WTC11 (cell line): ENCODE measurements around the gene GIMAP8. TPM values are rescaled to one million over a fixed set of nuclear protein-coding genes. Genes with fewer than 3 reads are reported as not detected.

Experiments used
- ATAC-seq: fragments of 200-7000 bp; cut with Tn5 transposase; 2 replicates; pipeline ENCODE4 v1.10.0; 2021; ENCODE audit warnings: mild to moderate bottlenecking, moderate library complexity
- CTCF ChIA-PET: fragments of 300-600 bp; sonication (Branson Sonifier 250); formaldehyde crosslinking; loops from one replicate; lab custom pipeline; 2021; ENCODE audit warnings: antibody characterized with exemption; lab: Charles Lee
- POLR2A ChIA-PET: fragments of 350-600 bp; sonication (Branson Sonifier 250); formaldehyde crosslinking; loops from one replicate; lab custom pipeline; 2021; ENCODE audit warnings: antibody characterized with exemption; lab: Charles Lee
- DNase-seq: peaks from one replicate; pipeline ENCODE4 v3.0.0; 2021; ENCODE audit warnings: low spot score
- H3K27ac Mint-ChIP-seq: 2 replicates; pipeline ENCODE4 v1.8.0; 2021; ENCODE audit warnings: mixed read lengths
- H3K27me3 Mint-ChIP-seq: 2 replicates; pipeline ENCODE4 v1.8.0; 2021; ENCODE audit warnings: low read depth, mild to moderate bottlenecking, moderate library complexity, mixed read lengths
- H3K36me3 Mint-ChIP-seq: 2 replicates; pipeline ENCODE4 v1.8.0; 2021; ENCODE audit warnings: mixed read lengths
- H3K4me1 Mint-ChIP-seq: 2 replicates; pipeline ENCODE4 v1.8.0; 2022; ENCODE audit warnings: mixed read lengths
- H3K4me3 Mint-ChIP-seq: 2 replicates; pipeline ENCODE4 v1.8.0; 2021; ENCODE audit warnings: mild to moderate bottlenecking, moderate library complexity, mixed read lengths
- H3K9me3 Mint-ChIP-seq: 2 replicates; pipeline ENCODE4 v1.8.0; 2021; ENCODE audit warnings: mixed read lengths
- EMX1 ChIP-seq: fragments of 250-450 bp; sonication (Bioruptor Pico); IDR thresholded peaks from 2 replicates; pipeline ENCODE4 v1.8.0; 2021; ENCODE audit warnings: mild to moderate bottlenecking
- ETV6 ChIP-seq: sonication (generic); formaldehyde crosslinking; IDR thresholded peaks from 2 replicates; pipeline ENCODE4 v1.8.1; 2022; ENCODE audit warnings: mild to moderate bottlenecking, missing genetic modification reagents
- FOXJ3 ChIP-seq: sonication (generic); formaldehyde crosslinking; IDR thresholded peaks from 2 replicates; pipeline ENCODE4 v1.9.0; 2021; ENCODE audit warnings: missing genetic modification reagents, mild to moderate bottlenecking, borderline replicate concordance
- JAZF1 ChIP-seq: fragments of 250-450 bp; sonication (Bioruptor Pico); IDR thresholded peaks from 2 replicates; pipeline ENCODE4 v1.9.0; 2021; ENCODE audit warnings: moderate library complexity, mild to moderate bottlenecking, inconsistent platforms
- JUN ChIP-seq: sonication (generic); formaldehyde crosslinking; IDR thresholded peaks from 2 replicates; pipeline ENCODE4 v1.8.0; 2023; ENCODE audit warnings: mild to moderate bottlenecking, missing genetic modification reagents
- NFATC4 ChIP-seq: fragments of 250-450 bp; sonication (Bioruptor Pico); IDR thresholded peaks from 2 replicates; pipeline ENCODE4 v1.9.0; 2021; ENCODE audit warnings: mild to moderate bottlenecking
- NR3C1 ChIP-seq: sonication (generic); formaldehyde crosslinking; conservative IDR thresholded peaks from 2 replicates; pipeline ENCODE4 v1.8.1; 2023; ENCODE audit warnings: low read depth, mild to moderate bottlenecking, missing genetic modification reagents
- RORB ChIP-seq: fragments of 250-450 bp; sonication (Bioruptor Pico); IDR thresholded peaks from 2 replicates; pipeline ENCODE4 v1.9.0; 2021; ENCODE audit warnings: mild to moderate bottlenecking
- ZNF121 ChIP-seq: sonication (generic); formaldehyde crosslinking; IDR thresholded peaks from 2 replicates; pipeline ENCODE4 v1.8.0; 2023; ENCODE audit warnings: missing genetic modification reagents
- ZNF263 ChIP-seq: sonication (generic); formaldehyde crosslinking; IDR thresholded peaks from 2 replicates; pipeline ENCODE4 v1.8.1; 2022; ENCODE audit warnings: low read depth, mild to moderate bottlenecking, moderate library complexity, missing genetic modification reagents
- ZNF396 ChIP-seq: fragments of 250-450 bp; sonication (Bioruptor Pico); IDR thresholded peaks from 2 replicates; pipeline ENCODE4 v1.8.0; 2021; ENCODE audit warnings: mild to moderate bottlenecking, moderate library complexity, borderline replicate concordance
- ZNF416 ChIP-seq: fragments of 250-450 bp; sonication (Bioruptor Pico); IDR thresholded peaks from 2 replicates; pipeline ENCODE4 v1.9.0; 2021; ENCODE audit warnings: mild to moderate bottlenecking, inconsistent platforms
- total RNA-seq: library from RNA; stranded (reverse); gene quantifications from 3 replicates; pipeline ENCODE4 v1.2.3, GENCODE V29; 2021
- TF ChIP-seq, protein P1 (sequence below): fragments of 250-450 bp; sonication (Bioruptor Pico); IDR thresholded peaks from 2 replicates; pipeline ENCODE4 v1.9.0; 2021; ENCODE audit warnings: mild to moderate bottlenecking, borderline replicate concordance
- TF ChIP-seq, protein P2 (sequence below): sonication (generic); formaldehyde crosslinking; IDR thresholded peaks from 2 replicates; pipeline ENCODE4 v1.8.1; 2022; ENCODE audit warnings: mild to moderate bottlenecking, missing genetic modification reagents, moderate library complexity, borderline replicate concordance
- TF ChIP-seq, protein P3 (sequence below): sonication (generic); formaldehyde crosslinking; IDR thresholded peaks from 2 replicates; pipeline ENCODE4 v1.8.0; 2022; ENCODE audit warnings: mild to moderate bottlenecking, missing genetic modification reagents
- TF ChIP-seq, protein P4 (sequence below): sonication (generic); formaldehyde crosslinking; IDR thresholded peaks from 2 replicates; pipeline ENCODE4 v1.8.1; 2023; ENCODE audit warnings: mild to moderate bottlenecking, missing genetic modification reagents, borderline replicate concordance
- TF ChIP-seq, protein P5 (sequence below): fragments of 250-450 bp; sonication (Bioruptor Pico); IDR thresholded peaks from 2 replicates; pipeline ENCODE4 v1.9.0; 2021; ENCODE audit warnings: mild to moderate bottlenecking

The GIMAP8 gene
- total RNA-seq, 1 experiment from 2014 or later, result 0.09 TPM

DNA sequence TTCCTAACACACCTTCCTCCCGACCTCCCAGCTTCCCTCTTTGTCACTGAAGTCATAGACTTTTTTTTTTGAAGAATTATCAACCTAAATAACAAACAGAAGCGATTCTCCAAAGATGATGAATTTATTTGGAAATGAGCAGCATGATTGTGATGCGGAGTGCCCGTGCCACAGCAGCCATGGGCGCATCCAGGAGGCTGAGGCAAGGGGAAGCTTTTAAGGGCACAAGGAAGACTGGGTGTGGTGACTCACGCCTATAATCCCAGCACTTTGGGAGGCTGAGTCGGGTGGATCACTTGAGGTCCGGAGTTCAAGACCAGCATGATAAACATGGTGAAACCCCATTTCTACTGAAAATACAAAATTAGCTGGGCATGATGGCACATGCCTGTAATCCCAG, 16.2 kb upstream of the GIMAP8 start (continued):
- TF ChIP-seq EMX1 (CRISPR knock-in tag), result no peak

DNA sequence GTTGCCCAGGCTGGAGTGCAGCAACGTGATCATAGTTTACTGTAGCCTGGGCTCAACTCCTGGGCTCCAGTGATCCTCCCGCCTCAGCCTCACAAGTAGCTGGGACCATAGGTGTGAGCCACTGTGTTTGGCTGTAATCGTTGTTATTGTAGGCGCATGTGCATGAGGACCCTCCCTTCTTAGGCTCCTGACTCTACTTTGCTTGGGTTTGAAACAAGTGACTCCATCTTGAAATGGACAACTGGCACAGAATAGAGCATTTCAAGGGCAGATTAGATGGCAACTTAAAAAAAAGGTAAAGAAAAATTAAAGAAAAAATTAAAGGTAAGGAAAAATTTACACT, 15.4 kb upstream of the GIMAP8 start:
- CTCF ChIA-PET, result no interaction called here
- no peak overlapping the region for H3K27ac Mint-ChIP-seq
- no peaks in the 10 kb centered on the region for H3K4me1 Mint-ChIP-seq
- no peaks in the 10 kb centered on the region; the same call in 1 of the 2 replicates for H3K36me3 Mint-ChIP-seq
- DNase-seq, result no peak
- TF ChIP-seq FOXJ3 (CRISPR knock-in tag) (no peak), JUN (CRISPR knock-in tag) (no peak), ETV6 (CRISPR knock-in tag) (no peak), JAZF1 (CRISPR knock-in tag) (no peak), EMX1 (CRISPR knock-in tag) (no peak), ZNF121 (CRISPR knock-in tag) (no peak), NR3C1 (CRISPR knock-in tag) (no peak), ZNF396 (CRISPR knock-in tag) (no peak), NFATC4 (CRISPR knock-in tag) (no peak), ZNF416 (CRISPR knock-in tag) (no peak), ZNF263 (CRISPR knock-in tag) (no peak), RORB (CRISPR knock-in tag) (no peak)
- TF ChIP-seq, protein P1, sequence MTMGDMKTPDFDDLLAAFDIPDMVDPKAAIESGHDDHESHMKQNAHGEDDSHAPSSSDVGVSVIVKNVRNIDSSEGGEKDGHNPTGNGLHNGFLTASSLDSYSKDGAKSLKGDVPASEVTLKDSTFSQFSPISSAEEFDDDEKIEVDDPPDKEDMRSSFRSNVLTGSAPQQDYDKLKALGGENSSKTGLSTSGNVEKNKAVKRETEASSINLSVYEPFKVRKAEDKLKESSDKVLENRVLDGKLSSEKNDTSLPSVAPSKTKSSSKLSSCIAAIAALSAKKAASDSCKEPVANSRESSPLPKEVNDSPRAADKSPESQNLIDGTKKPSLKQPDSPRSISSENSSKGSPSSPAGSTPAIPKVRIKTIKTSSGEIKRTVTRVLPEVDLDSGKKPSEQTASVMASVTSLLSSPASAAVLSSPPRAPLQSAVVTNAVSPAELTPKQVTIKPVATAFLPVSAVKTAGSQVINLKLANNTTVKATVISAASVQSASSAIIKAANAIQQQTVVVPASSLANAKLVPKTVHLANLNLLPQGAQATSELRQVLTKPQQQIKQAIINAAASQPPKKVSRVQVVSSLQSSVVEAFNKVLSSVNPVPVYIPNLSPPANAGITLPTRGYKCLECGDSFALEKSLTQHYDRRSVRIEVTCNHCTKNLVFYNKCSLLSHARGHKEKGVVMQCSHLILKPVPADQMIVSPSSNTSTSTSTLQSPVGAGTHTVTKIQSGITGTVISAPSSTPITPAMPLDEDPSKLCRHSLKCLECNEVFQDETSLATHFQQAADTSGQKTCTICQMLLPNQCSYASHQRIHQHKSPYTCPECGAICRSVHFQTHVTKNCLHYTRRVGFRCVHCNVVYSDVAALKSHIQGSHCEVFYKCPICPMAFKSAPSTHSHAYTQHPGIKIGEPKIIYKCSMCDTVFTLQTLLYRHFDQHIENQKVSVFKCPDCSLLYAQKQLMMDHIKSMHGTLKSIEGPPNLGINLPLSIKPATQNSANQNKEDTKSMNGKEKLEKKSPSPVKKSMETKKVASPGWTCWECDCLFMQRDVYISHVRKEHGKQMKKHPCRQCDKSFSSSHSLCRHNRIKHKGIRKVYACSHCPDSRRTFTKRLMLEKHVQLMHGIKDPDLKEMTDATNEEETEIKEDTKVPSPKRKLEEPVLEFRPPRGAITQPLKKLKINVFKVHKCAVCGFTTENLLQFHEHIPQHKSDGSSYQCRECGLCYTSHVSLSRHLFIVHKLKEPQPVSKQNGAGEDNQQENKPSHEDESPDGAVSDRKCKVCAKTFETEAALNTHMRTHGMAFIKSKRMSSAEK (CRISPR knock-in tag), result no peak
- TF ChIP-seq, protein P2, sequence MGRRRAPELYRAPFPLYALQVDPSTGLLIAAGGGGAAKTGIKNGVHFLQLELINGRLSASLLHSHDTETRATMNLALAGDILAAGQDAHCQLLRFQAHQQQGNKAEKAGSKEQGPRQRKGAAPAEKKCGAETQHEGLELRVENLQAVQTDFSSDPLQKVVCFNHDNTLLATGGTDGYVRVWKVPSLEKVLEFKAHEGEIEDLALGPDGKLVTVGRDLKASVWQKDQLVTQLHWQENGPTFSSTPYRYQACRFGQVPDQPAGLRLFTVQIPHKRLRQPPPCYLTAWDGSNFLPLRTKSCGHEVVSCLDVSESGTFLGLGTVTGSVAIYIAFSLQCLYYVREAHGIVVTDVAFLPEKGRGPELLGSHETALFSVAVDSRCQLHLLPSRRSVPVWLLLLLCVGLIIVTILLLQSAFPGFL, result no peak
- TF ChIP-seq, protein P3, sequence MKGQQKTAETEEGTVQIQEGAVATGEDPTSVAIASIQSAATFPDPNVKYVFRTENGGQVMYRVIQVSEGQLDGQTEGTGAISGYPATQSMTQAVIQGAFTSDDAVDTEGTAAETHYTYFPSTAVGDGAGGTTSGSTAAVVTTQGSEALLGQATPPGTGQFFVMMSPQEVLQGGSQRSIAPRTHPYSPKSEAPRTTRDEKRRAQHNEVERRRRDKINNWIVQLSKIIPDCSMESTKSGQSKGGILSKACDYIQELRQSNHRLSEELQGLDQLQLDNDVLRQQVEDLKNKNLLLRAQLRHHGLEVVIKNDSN (CRISPR knock-in tag), result no peak
- TF ChIP-seq, protein P4, sequence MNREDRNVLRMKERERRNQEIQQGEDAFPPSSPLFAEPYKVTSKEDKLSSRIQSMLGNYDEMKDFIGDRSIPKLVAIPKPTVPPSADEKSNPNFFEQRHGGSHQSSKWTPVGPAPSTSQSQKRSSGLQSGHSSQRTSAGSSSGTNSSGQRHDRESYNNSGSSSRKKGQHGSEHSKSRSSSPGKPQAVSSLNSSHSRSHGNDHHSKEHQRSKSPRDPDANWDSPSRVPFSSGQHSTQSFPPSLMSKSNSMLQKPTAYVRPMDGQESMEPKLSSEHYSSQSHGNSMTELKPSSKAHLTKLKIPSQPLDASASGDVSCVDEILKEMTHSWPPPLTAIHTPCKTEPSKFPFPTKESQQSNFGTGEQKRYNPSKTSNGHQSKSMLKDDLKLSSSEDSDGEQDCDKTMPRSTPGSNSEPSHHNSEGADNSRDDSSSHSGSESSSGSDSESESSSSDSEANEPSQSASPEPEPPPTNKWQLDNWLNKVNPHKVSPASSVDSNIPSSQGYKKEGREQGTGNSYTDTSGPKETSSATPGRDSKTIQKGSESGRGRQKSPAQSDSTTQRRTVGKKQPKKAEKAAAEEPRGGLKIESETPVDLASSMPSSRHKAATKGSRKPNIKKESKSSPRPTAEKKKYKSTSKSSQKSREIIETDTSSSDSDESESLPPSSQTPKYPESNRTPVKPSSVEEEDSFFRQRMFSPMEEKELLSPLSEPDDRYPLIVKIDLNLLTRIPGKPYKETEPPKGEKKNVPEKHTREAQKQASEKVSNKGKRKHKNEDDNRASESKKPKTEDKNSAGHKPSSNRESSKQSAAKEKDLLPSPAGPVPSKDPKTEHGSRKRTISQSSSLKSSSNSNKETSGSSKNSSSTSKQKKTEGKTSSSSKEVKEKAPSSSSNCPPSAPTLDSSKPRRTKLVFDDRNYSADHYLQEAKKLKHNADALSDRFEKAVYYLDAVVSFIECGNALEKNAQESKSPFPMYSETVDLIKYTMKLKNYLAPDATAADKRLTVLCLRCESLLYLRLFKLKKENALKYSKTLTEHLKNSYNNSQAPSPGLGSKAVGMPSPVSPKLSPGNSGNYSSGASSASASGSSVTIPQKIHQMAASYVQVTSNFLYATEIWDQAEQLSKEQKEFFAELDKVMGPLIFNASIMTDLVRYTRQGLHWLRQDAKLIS, result no peak
- TF ChIP-seq, protein P5, sequence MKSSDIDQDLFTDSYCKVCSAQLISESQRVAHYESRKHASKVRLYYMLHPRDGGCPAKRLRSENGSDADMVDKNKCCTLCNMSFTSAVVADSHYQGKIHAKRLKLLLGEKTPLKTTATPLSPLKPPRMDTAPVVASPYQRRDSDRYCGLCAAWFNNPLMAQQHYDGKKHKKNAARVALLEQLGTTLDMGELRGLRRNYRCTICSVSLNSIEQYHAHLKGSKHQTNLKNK (CRISPR knock-in tag), result no peak
- peaks cover 9% of the 10 kb centered on the region for H3K9me3 Mint-ChIP-seq
- no peak for ATAC-seq
- H3K27me3 Mint-ChIP-seq, result peaks cover 13% of the 10 kb centered on the region
- H3K4me3 Mint-ChIP-seq, result no peak overlapping the region
- POLR2A ChIA-PET, result no interaction called here
